A673 (cell line): ENCODE measurements around the gene KRT74.

ENCODE experiments used
- CTCF ChIP-seq: fragments of 300-800, 200-600 bp; sonication (generic); conservative IDR thresholded peaks from 2 replicates; pipeline ENCODE4 v1.5.1; 2017; ENCODE audit warnings: low read depth, mild to moderate bottlenecking, antibody characterized with exemption, low read length, moderate library complexity, mixed read lengths
- EZH2 ChIP-seq: fragments of 200-600 bp; sonication (generic); IDR thresholded peaks from 2 replicates; pipeline ENCODE4 v1.6.1; 2017; ENCODE audit warnings: borderline replicate concordance, low read depth, mild to moderate bottlenecking, mixed read lengths, antibody characterized with exemption, low read length; ENCODE audit not compliant: poor library complexity, severe bottlenecking

- TF ChIP-seq CTCF (no peak), EZH2 (no peak)
Measured at GRCh38 chr12:52517888-52518287, 55.8 kb downstream of the KRT74 start.
